Endothelial cell of umbilical vein (primary cell): ENCODE measurements around the gene VEPH1. TPM values are rescaled to one million over a fixed set of nuclear protein-coding genes. Genes with fewer than 3 reads are reported as not detected.

Experiments used
- BruUV-seq: library from RNA; stranded (reverse); fragments of 400-500 nt; replicated peaks from 2 replicates; lab custom pipeline; 2021; lab: Mats Ljungman, UMichigan
- CTCF ChIA-PET: fragments of 300-600, 350-600 bp; sonication (Branson Sonifier 250); formaldehyde crosslinking; loops from one replicate; lab custom pipeline; 2021; ENCODE audit warnings: antibody characterized with exemption, inconsistent platforms; lab: Charles Lee
- POLR2A ChIA-PET: fragments of 300-600, 350-600 bp; sonication (Branson Sonifier 250); formaldehyde crosslinking; loops from one replicate; lab custom pipeline; 2021; ENCODE audit warnings: antibody characterized with exemption, inconsistent platforms; lab: Charles Lee
- DNase-seq: peaks from one replicate; pipeline ENCODE4 v3.0.0-alpha.2; 2011; ENCODE audit warnings: low read depth, low spot score
- FAIRE-seq: peaks from 2 replicates; lab custom pipeline; 2011; peaks lifted over from hg19 to GRCh38; lab: Jason Lieb, UNC
- H2AFZ ChIP-seq: 2 replicates; pipeline ENCODE4 v1.6.0; 2012; ENCODE audit warnings: low read depth, low read length, control low read depth, inconsistent platforms
- H3K27ac ChIP-seq: 2 replicates; pipeline ENCODE4 v1.5.1; 2011; ENCODE audit warnings: low read depth, mild to moderate bottlenecking, control low read depth, low read length, moderate library complexity; ENCODE audit not compliant: insufficient read depth
- H3K27me3 ChIP-seq, 2 experiments: 2 replicates each; pipeline versions ENCODE4 v1.6.0 to v1.6.1; 2011; ENCODE audit warnings: low read length in 2 of 2, mixed read lengths in 1 of 2; ENCODE audit not compliant: control insufficient read depth in 2 of 2, insufficient read depth in 2 of 2
- H3K36me3 ChIP-seq, 2 experiments: 2 replicates in 1 of 2; 3 replicates in 1 of 2; pipeline ENCODE4 v1.5.1; 2011; ENCODE audit warnings: low read length in 2 of 2, mild to moderate bottlenecking in 1 of 2, moderate library complexity in 1 of 2; ENCODE audit not compliant: control insufficient read depth in 2 of 2, insufficient read depth in 2 of 2; ENCODE audit errors: extremely low read depth in 1 of 2
- H3K4me1 ChIP-seq: 3 replicates; pipeline ENCODE4 v1.5.1; 2011; ENCODE audit warnings: mild to moderate bottlenecking, low read length; ENCODE audit not compliant: control insufficient read depth, insufficient read depth; ENCODE audit errors: extremely low read depth
- H3K4me2 ChIP-seq: 2 replicates; pipeline ENCODE4 v1.6.1; 2011; ENCODE audit warnings: low read length, control low read depth, mixed read lengths; ENCODE audit not compliant: insufficient read depth
- H3K4me3 ChIP-seq, 3 experiments: fragments of 200-600 bp in 1 of 3; sonication (generic), shearing (Covaris generic) in 1 of 3; replicated peaks in 1 of 3; 2 replicates each; pipeline ENCODE4 v1.5.1; 2011 to 2016; ENCODE audit warnings: control low read depth in 3 of 3, low read length in 3 of 3, mild to moderate bottlenecking in 2 of 3, inconsistent platforms in 1 of 3, low read depth in 1 of 3, moderate library complexity in 1 of 3; ENCODE audit not compliant: insufficient read depth in 1 of 3
- H3K79me2 ChIP-seq: 2 replicates; pipeline ENCODE4 v1.6.0; 2012; ENCODE audit warnings: low read length, inconsistent platforms; ENCODE audit not compliant: control insufficient read depth, insufficient read depth
- H3K9ac ChIP-seq: replicated peaks from 2 replicates; pipeline ENCODE3; 2011; ENCODE audit warnings: low read length, control low read depth; ENCODE audit not compliant: insufficient read depth; ENCODE audit errors: extremely low read depth
- H3K9me1 ChIP-seq: replicated peaks from 3 replicates; pipeline ENCODE4 v1.6.0; 2011; ENCODE audit warnings: mild to moderate bottlenecking, low read length; ENCODE audit not compliant: control insufficient read depth, insufficient read depth; ENCODE audit errors: extremely low read depth
- H3K9me3 ChIP-seq: replicated peaks from 2 replicates; pipeline ENCODE4 v1.5.1; 2012; ENCODE audit warnings: low read length, inconsistent platforms; ENCODE audit not compliant: control insufficient read depth, insufficient read depth
- H4K20me1 ChIP-seq: replicated peaks from 2 replicates; pipeline ENCODE3; 2011; ENCODE audit warnings: mild to moderate bottlenecking, low read length; ENCODE audit not compliant: control insufficient read depth, insufficient read depth; ENCODE audit errors: extremely low read depth
- EZH2 ChIP-seq: IDR thresholded peaks from 2 replicates; pipeline ENCODE4 v1.6.1; 2012; ENCODE audit warnings: borderline replicate concordance, low read depth, mild to moderate bottlenecking, moderate library complexity, low read length, inconsistent platforms; ENCODE audit not compliant: severe bottlenecking
- FOS ChIP-seq: IDR thresholded peaks from 2 replicates; pipeline ENCODE4 v1.6.1; 2011; ENCODE audit warnings: mild to moderate bottlenecking, low read length, moderate library complexity, borderline replicate concordance; ENCODE audit not compliant: insufficient read depth
- GATA2 ChIP-seq: IDR thresholded peaks from 2 replicates; pipeline ENCODE4 v1.7.0; 2011; ENCODE audit warnings: low read depth, mild to moderate bottlenecking, moderate library complexity, mixed read lengths, low read length; ENCODE audit not compliant: insufficient read length, insufficient read depth
- JUN ChIP-seq: IDR thresholded peaks from 2 replicates; pipeline ENCODE4 v1.6.1; 2011; ENCODE audit warnings: borderline replicate concordance, low read depth; ENCODE audit not compliant: insufficient read length, insufficient read depth
- MYC ChIP-seq: IDR thresholded peaks from one replicate; pipeline ENCODE4 v1.6.1; 2011; ENCODE audit warnings: mild to moderate bottlenecking, low read depth, low read length
- POLR2A ChIP-seq: IDR thresholded peaks from 2 replicates; pipeline ENCODE4 v1.6.1; 2012; ENCODE audit warnings: low read depth, mild to moderate bottlenecking, control low read depth, low read length
- POLR2AphosphoS5 ChIP-seq: IDR thresholded peaks from 2 replicates; pipeline ENCODE4 v1.6.1; 2012; ENCODE audit warnings: low read depth, mild to moderate bottlenecking, control low read depth, low read length, moderate library complexity; ENCODE audit not compliant: insufficient read depth
- dilution Hi-C: fragments of 300-500 bp; cut with MboI; formaldehyde crosslinking; loops from one replicate; pipeline ENCODE4 v1.15.0; 2019; ENCODE audit warnings: low sequenced_read_pairs; ENCODE audit not compliant: extremely low pct_ligation_motif_present
- intact Hi-C: fragments of 100-400 bp; cut with micrococcal nuclease; formaldehyde crosslinking; loops from one replicate; pipeline ENCODE4 v1.10.0; 2022
- polyA plus RNA-seq, 4 experiments: library from polyadenylated mRNA; depleted of rRNA in 3 of 4; stranded (reverse) in 3 of 4; unstranded in 1 of 4; fragments of >200 nt; gene quantifications; 2 replicates each; pipeline versions ENCODE4 v1.2.1 to v1.2.3, GENCODE V29; 2011 to 2012; ENCODE audit warnings: missing spikeins in 1 of 4
- total RNA-seq: library from RNA; stranded (reverse); gene quantifications from 2 replicates; pipeline ENCODE4 v1.2.3, GENCODE V29; 2021
- TF ChIP-seq, protein P1 (sequence below), 2 donors: IDR thresholded peaks; 1 replicate in 1 of 2; 2 replicates in 1 of 2; pipeline ENCODE4 v1.5.1; 2011; ENCODE audit warnings: low read length in 2 of 2, mild to moderate bottlenecking in 2 of 2, moderate library complexity in 2 of 2, control low read depth in 1 of 2, inconsistent platforms in 1 of 2, low read depth in 1 of 2; ENCODE audit not compliant: insufficient read depth in 1 of 2; ENCODE audit errors: extremely low read depth in 1 of 2
- TF ChIP-seq, protein P2 (sequence below): IDR thresholded peaks from 2 replicates; pipeline ENCODE4 v1.6.1; 2011; ENCODE audit not compliant: insufficient read depth, insufficient read length

Gene VEPH1
- total and polyA plus RNA-seq, 2 donors (not counting 3 experiments of a cell fraction or from before 2014, with no cell fraction given): 42.9 to 136 TPM

DNA sequence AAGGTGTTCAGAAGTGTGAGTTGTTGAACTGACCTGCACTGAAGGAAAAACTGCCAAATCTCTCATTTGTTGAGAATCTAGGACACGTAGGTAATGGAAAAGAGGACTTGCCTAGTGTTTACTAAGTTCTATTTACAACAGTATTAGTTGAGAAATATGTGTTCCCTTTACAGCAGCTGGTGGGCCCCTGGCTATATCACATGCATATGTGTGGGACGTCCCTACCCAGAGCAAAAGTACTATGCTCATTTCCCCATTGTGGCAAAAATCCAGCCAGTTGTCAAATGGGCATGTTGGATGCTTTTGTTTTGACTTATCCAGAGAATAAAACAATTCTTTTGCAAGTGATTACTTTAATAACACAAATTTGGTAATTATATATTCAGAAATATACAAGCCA, 179.9 kb downstream of the VEPH1 start:
- H3K4me3 ChIP-seq: no peak overlapping the region
- no peaks in the 10 kb centered on the region for H3K79me2 ChIP-seq
- intact Hi-C loops: no loop called here
- H3K27ac ChIP-seq: no peak overlapping the region
- no peak for TF ChIP-seq EZH2
- TF ChIP-seq, protein P1, sequence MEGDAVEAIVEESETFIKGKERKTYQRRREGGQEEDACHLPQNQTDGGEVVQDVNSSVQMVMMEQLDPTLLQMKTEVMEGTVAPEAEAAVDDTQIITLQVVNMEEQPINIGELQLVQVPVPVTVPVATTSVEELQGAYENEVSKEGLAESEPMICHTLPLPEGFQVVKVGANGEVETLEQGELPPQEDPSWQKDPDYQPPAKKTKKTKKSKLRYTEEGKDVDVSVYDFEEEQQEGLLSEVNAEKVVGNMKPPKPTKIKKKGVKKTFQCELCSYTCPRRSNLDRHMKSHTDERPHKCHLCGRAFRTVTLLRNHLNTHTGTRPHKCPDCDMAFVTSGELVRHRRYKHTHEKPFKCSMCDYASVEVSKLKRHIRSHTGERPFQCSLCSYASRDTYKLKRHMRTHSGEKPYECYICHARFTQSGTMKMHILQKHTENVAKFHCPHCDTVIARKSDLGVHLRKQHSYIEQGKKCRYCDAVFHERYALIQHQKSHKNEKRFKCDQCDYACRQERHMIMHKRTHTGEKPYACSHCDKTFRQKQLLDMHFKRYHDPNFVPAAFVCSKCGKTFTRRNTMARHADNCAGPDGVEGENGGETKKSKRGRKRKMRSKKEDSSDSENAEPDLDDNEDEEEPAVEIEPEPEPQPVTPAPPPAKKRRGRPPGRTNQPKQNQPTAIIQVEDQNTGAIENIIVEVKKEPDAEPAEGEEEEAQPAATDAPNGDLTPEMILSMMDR (IDR thresholded peaks at IDR 0.05; ENCODE audit: extremely low read depth in 1 of 2, insufficient read depth in 1 of 2, low read depth in 1 of 2, low read length in 2 of 2): no peak
- TF ChIP-seq FOS: no peak
- TF ChIP-seq POLR2AphosphoS5: no peak
- TF ChIP-seq MYC: no peak
- no peak for TF ChIP-seq JUN
- no peak for TF ChIP-seq GATA2
- TF ChIP-seq, protein P2, sequence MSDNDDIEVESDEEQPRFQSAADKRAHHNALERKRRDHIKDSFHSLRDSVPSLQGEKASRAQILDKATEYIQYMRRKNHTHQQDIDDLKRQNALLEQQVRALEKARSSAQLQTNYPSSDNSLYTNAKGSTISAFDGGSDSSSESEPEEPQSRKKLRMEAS: no peak
- TF ChIP-seq POLR2A: no peak
- no peak for DNase-seq
- H2AFZ ChIP-seq: no peak overlapping the region
- no peak overlapping the region for H3K9ac ChIP-seq
- FAIRE-seq: no peak
- H3K4me1 ChIP-seq: peaks cover 3% of the 10 kb centered on the region
- H3K36me3 ChIP-seq: peaks cover 0 to 4% of the 10 kb centered on the region in 2 experiments
- ChIA-PET POLR2A (no interaction called here), CTCF (no interaction called here)
- dilution Hi-C loops: no loop called here
- H3K9me3 ChIP-seq: no peaks in the 10 kb centered on the region
- H3K4me2 ChIP-seq: no peak overlapping the region
- no TSS peak for BruUV-seq
- no peaks in the 10 kb centered on the region for H4K20me1 ChIP-seq
- H3K27me3 ChIP-seq: no peaks in the 10 kb centered on the region
- no peaks in the 10 kb centered on the region for H3K9me1 ChIP-seq
